SKM-1 (cell line): Measurements from ENCODE around the gene UBE2L5.
A peak's percentile ranks its signal among the peaks of the same experiment; 100 is the strongest.

ENCODE experiments used
- DNase-seq: peaks from one replicate; lab custom pipeline; 2025; ENCODE audit not compliant: unreplicated experiment; lab: John Stamatoyannopoulos, UW

The UBE2L5 gene

DNA sequence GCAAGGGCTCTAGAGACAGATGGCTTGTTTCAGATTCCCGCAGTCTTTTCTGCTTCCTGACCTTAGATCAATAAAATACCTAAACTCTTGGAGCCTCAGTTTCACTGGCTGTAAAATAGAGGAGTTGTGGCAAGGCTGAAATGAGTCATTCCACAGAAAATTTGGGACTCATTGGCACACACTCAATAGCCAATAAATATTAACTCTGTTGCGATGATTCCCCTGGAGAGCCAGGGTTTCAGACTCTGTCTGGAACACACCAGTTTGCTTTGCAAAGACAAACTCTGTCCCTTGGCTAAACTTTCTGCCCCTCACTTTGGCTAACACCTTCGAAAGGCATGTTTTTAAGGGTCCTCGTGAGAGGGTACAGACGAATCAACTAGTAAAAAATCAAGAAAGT is 18.1 kb upstream of the UBE2L5 start:
- no peak for DNase-seq

DNA sequence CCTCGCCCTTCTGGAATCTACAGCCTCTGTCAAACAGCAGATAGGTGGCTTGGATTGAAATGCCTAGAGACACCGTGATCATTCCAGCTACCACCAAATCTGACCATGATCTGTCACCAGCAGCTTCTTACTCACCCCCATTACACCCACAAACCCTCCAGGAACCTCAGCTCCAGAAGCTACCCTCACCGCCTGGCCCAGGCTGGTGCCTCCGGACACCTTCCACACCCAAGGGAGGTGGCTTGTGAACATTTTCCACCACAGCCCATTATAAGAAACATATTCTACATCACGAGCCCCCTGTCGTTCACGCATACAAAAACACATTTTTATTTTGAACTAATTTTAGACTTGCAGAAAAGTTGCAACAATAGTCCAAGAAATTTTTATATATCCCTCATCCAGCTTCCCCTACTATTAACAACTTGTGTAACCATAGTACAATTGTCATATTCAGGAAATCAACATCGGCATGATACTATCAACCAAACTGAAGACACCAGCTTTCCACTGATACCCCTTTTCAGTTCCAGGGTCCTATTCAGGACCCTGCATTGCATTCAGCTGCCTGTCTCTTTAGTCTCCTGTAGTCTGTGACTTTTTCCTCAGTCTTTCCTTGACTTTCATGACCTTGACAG is 15.4 kb upstream of the UBE2L5 start:
- no peak for DNase-seq

- peak; percentile 82 for DNase-seq
Observed at GRCh38 chr13:30408319-30409101, 13.8 kb upstream of the UBE2L5 start.

GRCh38 chr13:30409886-30410704 is 12.2 kb upstream of the UBE2L5 start:
- no peak for DNase-seq

- no peak for DNase-seq
Observed at GRCh38 chr13:30410705-30411125, 11.6 kb upstream of the UBE2L5 start.

- DNase-seq = no peak
Observed at GRCh38 chr13:30412346-30412745, 9.9 kb upstream of the UBE2L5 start.

- peak; percentile 26 for DNase-seq
Observed at GRCh38 chr13:30413842-30414241, 8.5 kb upstream of the UBE2L5 start.

- DNase-seq = no peak
Observed at GRCh38 chr13:30415430-30416030, 6.8 kb upstream of the UBE2L5 start.

GRCh38 chr13:30416471-30416870 is 5.8 kb upstream of the UBE2L5 start:
- DNase-seq = no peak

DNA sequence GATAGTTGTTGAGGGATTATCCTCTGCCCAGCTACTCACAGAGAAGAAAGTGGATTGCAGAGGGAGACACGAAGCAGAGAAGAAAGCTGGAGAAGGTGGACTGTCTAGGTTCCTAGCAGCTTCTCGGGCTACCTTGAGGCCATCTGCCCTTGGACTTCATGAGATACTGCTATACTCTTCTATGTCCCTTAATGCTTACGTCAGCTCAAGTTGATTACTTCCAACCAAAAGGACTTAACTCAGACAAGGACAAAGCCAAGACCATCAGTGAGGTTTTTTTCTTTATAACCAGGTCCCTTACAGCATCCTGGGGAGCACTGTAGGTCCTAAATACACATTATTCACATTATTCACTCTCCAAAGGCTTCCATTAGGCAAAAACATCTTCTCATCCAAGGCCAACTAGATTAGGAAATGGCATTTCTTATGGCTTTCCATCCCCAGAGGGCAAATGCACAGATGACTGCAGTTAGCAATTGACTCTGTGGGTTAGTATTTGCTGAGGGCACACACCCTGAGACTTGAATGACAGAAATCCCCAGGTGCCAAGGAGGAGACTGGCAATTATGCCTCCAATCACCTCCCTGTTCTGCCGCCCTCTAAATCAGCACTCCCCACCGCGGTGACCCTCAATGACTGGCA is 4.1 kb upstream of the UBE2L5 start:
- no peak for DNase-seq

DNA sequence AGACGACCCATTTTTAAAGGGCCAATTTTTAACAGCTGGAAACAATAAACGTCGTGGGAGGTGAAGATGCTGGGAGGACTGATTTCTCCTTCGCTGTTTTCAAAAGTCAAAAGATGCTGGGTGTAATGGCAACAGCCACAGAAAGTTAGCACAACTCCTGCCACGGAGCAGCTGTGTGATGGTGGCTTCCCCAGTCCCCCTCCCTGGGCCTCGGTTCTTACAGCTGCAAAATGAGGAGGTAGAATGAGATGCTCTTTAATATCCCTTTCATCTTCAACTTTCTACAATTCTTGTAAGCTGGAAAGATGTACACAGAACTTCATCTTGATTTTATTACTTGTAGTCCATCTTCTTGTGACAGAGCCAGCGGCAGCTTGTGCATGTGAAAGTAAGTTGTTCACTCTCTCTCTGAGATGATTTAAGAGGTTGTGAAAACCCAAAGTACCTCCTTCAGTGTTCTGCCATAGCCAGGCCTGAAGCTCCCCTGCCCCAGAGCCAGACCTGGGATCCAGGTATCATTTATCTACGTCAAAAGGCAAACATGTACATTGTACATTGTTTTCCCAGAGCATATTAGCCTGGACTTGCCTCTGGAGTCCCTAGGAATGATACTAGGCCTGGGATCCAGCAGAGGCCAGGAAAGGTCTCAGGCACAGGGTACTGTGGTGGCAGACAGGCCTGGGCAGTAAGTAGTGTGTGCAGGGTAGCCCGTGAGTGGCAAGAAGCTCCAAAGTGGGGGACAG is 3.4 kb upstream of the UBE2L5 start:
- no peak for DNase-seq

DNA sequence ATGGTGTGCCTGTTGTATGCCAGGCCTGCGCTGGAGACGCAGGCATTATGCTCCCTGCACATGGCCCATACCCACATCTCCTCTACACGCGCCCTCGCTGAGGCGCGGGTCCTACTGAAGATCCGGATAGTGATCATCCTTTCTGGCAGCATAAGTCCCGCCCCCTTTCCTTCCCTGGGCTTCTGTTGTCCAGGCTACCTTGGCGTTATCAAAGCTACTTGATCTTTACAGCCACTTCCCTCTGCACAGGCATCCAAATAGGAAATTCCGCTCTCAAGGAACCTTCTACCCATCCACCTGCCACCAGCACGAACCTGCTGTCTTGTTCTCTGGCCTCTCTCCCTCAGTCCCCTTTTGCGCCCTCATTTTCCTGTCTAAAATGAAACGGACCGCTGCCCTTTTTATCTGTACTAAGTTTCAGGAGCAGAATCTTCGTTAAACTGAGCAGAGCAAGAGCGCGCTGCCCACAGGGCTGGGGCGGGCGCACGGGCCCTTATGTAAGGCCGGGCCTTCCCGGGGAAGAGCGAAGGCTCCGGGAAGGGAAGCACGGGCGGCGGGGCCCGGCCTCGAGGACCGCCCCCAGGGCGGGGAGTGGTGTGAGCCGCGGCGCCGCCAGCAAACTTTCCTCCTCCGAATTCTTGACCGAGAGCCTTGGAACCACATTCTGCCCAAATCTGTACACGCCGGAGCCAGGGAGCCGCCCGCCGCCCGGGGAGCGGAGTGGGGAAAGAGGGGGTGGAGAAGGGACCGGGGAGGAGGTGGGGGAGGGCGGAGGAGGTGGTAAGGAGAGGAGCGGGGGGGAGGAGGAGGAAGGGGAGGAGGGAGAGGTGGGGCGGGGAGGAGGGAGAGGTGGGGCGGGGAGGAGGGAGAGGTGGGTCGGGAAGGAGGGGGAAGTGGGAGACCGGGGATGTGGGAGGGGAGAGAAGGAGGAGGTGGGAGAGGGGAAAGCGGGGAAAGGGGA is 920 bp upstream of the UBE2L5 start:
- DNase-seq = peak; percentile 55

DNA sequence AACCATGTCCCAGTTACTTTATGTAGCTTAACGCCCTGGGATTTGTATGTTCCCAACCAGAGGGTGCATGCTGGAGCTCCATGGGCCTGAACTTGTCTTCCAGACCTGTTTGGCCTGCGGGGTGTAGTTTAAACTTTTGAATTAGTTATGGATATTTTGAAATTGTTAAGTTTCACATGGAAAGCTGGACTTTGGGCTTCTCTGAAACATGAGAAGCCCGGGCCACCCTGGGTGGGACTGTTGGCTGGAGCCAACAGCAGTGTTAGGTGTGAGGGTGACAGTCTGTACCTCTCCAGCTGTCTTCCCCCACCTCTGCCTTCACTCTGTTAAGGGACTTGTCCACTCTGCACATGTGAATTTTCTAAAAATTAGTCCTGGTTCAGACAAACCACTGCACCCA is 1.6 kb downstream of the UBE2L5 start:
- DNase-seq = no peak

DNA sequence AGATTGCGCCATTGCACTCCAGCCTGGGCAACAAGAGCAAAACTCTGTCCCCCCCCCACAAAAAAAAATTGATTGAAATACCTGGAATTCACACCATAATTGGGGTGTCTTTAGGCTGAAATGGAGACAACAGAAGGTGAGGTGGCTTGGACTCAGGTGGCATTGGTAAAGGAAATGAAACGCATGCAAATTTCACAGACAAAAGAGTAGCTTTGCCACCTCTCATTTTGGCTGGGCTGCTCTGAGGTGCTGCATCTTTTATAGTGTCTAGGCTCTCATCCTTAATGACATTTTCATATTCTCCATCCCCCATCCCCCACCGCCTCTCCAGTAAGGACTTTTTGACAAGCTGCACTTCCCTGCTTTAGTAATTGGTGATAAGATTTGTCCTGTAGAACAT is 6.9 kb downstream of the UBE2L5 start:
- DNase-seq = no peak

DNA sequence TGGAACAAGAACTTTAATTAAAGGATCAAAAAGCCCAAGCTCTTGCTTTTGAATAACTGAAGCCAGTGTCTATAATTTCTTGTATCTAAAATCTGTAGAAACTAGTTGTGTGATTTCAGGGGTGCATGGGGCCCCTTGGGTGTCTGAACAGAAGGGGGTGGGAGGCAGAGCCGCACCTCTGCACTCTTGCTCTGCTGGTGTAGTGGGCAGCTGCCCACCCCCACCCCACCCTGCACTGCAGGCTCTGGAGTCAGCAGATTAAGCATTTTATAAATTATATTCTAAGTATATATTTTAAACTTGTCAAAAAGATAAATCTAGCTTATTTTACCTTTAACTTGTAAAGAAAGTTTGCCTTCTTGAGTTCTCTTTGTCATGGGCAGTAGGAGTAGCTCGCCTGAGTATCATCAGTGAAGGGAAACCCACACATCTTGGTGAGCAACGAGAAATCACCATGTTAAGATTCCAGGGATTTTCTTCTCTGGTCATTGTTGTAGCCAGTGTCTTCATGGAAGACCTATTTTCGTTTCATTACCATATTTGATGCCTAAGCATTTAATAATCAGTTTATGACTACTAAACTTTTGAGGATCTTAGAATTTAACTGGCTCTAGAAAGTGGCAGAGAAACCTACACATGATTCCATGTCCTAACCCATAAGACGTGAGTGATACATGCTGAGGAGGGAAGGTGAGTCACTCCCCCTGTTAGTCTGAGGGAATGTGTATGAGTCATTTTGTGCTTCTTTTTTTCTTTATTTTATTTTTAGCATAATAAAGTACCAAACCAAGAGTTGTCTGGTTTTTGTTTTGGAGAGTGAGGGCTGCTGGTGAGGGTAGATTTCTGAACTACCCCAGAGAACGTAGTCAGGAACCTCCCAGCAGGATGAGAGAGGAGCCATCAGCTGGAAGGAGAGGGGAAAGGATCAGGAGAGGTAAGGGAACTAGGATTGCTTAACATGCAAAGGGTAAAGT is 7.7 kb downstream of the UBE2L5 start:
- no peak for DNase-seq

GRCh38 chr13:30431269-30431940 is 9.1 kb downstream of the UBE2L5 start:
- DNase-seq = no peak

DNA sequence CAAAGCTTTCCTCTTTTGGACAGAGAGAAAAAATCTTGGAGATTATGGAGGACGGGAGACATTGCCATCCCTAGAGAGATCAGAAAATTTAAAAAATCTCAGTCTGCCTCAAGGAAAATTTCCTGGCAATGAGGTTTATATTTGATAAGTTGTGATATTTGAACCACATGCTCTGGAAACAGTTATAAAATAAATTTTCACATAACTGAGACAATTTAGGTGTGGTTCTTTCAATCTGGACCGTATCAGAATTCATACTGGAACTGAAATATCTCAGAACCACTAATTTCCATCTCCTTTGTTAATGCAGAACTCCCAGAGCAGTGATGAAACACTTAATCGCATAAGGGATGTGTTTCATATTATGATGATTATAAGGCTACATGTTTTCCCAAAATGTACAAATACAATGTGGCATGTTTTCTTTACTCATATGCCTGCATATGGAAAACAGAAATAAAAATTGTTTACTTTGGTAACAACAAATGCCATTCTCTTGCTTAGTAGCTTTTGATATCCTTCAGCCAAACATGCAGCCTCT is 13.7 kb downstream of the UBE2L5 start:
- DNase-seq = no peak
